Upper lobe of right lung (tissue), 1 donor: Measurements from ENCODE around the gene NTM. TPM values are rescaled to one million over a fixed set of nuclear protein-coding genes. Genes with fewer than 3 reads are reported as not detected.

Source experiments
- ATAC-seq: fragments of 200-7000 bp; cut with Tn5 transposase; one replicate; pipeline ENCODE4 v1.9.1; 2020; ENCODE audit warnings: mild to moderate bottlenecking, moderate library complexity
- DNase-seq: peaks from one replicate; pipeline ENCODE4 v3.0.0-alpha.2; 2020
- H3K27ac ChIP-seq: fragments of 200-600 bp; one replicate; pipeline ENCODE4 v1.8.0; 2022
- H3K27me3 ChIP-seq: fragments of 200-600 bp; one replicate; pipeline ENCODE4 v1.8.0; 2022; ENCODE audit warnings: mild to moderate bottlenecking
- H3K36me3 ChIP-seq: fragments of 200-600 bp; one replicate; pipeline ENCODE4 v1.8.0; 2022
- H3K4me1 ChIP-seq: fragments of 200-600 bp; one replicate; pipeline ENCODE4 v1.8.0; 2022
- H3K4me3 ChIP-seq: fragments of 200-600 bp; one replicate; pipeline ENCODE4 v1.8.0; 2022; ENCODE audit warnings: mild to moderate bottlenecking
- H3K9me3 ChIP-seq: fragments of 200-600 bp; one replicate; pipeline ENCODE4 v1.8.0; 2022
- CTCF ChIP-seq: fragments of 200-600 bp; IDR thresholded peaks from one replicate; pipeline ENCODE4 v1.8.0; 2022; ENCODE audit warnings: antibody characterized with exemption
- intact Hi-C: fragments of 100-400 bp; cut with DNase I; formaldehyde crosslinking; loops from one replicate; pipeline ENCODE4 v1.11.0; 2022
- total RNA-seq: library from RNA; stranded (reverse); fragmentation: NEBNext Ultra II Directional; extraction: Animal tissue kit (Norgen Biotek cat#: 25700); gene quantifications from one replicate; pipeline ENCODE4 v1.2.1, GENCODE V29; 2021
- donor health status: DM: no; HTN: yes; CAD: no; lungs with severe emphysema.

NTM gene
- total RNA-seq, 1 donor from 2014 or later = 3.7 TPM

GRCh38 chr11:131606811-131607335 lies 236.5 kb downstream of the NTM start:
- Histone ChIP-seq H3K4me1 (no peaks in the 10 kb centered on the region), H3K27ac (no peak overlapping the region), H3K36me3 (no peaks in the 10 kb centered on the region), H3K4me3 (no peak overlapping the region), H3K9me3 (no peaks in the 10 kb centered on the region), H3K27me3 (peaks cover 13% of the 10 kb centered on the region)
- ATAC-seq (no peak), DNase-seq (no peak)
- intact Hi-C loops = no loop called here
- no peak for TF ChIP-seq CTCF

- no peak for ATAC-seq
- no peak for TF ChIP-seq CTCF
- H3K27ac ChIP-seq = no peak overlapping the region
- no peak for DNase-seq
- no peak overlapping the region for H3K4me3 ChIP-seq
- no peaks in the 10 kb centered on the region for H3K9me3 ChIP-seq
- intact Hi-C loops = no loop called here
- H3K4me1 ChIP-seq = no peaks in the 10 kb centered on the region
- H3K36me3 ChIP-seq = no peaks in the 10 kb centered on the region
- H3K27me3 ChIP-seq = peaks cover 13% of the 10 kb centered on the region
Observed at GRCh38 chr11:131609337-131609736, 238.9 kb downstream of the NTM start.

GRCh38 chr11:131609921-131610320 lies 239.5 kb downstream of the NTM start:
- Histone ChIP-seq H3K4me1 (no peaks in the 10 kb centered on the region), H3K27ac (no peak overlapping the region), H3K9me3 (no peaks in the 10 kb centered on the region), H3K4me3 (no peak overlapping the region), H3K36me3 (no peaks in the 10 kb centered on the region), H3K27me3 (peaks cover 13% of the 10 kb centered on the region)
- intact Hi-C loops = no loop called here
- TF ChIP-seq CTCF = no peak
- DNase-seq (no peak), ATAC-seq (no peak)

GRCh38 chr11:131611322-131611721 lies 240.9 kb downstream of the NTM start:
- ATAC-seq (no peak), DNase-seq (no peak)
- no peak for TF ChIP-seq CTCF
- no peak overlapping the region for H3K27ac ChIP-seq
- no peaks in the 10 kb centered on the region for H3K4me1 ChIP-seq
- no peak overlapping the region for H3K4me3 ChIP-seq
- peaks cover 13% of the 10 kb centered on the region for H3K27me3 ChIP-seq
- H3K9me3 ChIP-seq = no peaks in the 10 kb centered on the region
- intact Hi-C loops = no loop called here
- H3K36me3 ChIP-seq = no peaks in the 10 kb centered on the region

GRCh38 chr11:131612533-131612932 lies 242.1 kb downstream of the NTM start:
- H3K4me1 ChIP-seq = no peaks in the 10 kb centered on the region
- H3K36me3 ChIP-seq = no peaks in the 10 kb centered on the region
- ATAC-seq (no peak), DNase-seq (no peak)
- H3K9me3 ChIP-seq = no peaks in the 10 kb centered on the region
- no peak overlapping the region for H3K4me3 ChIP-seq
- H3K27me3 ChIP-seq = peaks cover 13% of the 10 kb centered on the region
- intact Hi-C loops = no loop called here
- no peak overlapping the region for H3K27ac ChIP-seq
- no peak for TF ChIP-seq CTCF

GRCh38 chr11:131614631-131615030 lies 244.2 kb downstream of the NTM start:
- Histone ChIP-seq H3K9me3 (no peaks in the 10 kb centered on the region), H3K27me3 (peaks cover 13% of the 10 kb centered on the region), H3K36me3 (no peaks in the 10 kb centered on the region), H3K4me1 (no peaks in the 10 kb centered on the region), H3K27ac (no peak overlapping the region), H3K4me3 (no peak overlapping the region)
- intact Hi-C loops = no loop called here
- ATAC-seq (no peak), DNase-seq (no peak)
- no peak for TF ChIP-seq CTCF
